H9 (cell line): Measurements from ENCODE around the gene ZRANB3. TPM values are rescaled to one million over a fixed set of nuclear protein-coding genes. Genes with fewer than 3 reads are reported as not detected.

Experiments used
- DNase-seq: peaks from one replicate; pipeline ENCODE4 v3.0.0-alpha.2; 2017
- H2AFZ ChIP-seq: one replicate; pipeline ENCODE4 v1.6.1; 2013; ENCODE audit warnings: mild to moderate bottlenecking, low read length, control low read depth, moderate library complexity
- H2AK5ac ChIP-seq: 2 replicates; pipeline ENCODE4 v1.6.1; 2013; ENCODE audit warnings: low read length, control low read depth, mixed read lengths; ENCODE audit not compliant: insufficient read length
- H2BK120ac ChIP-seq: one replicate; pipeline ENCODE4 v1.6.1; 2013; ENCODE audit warnings: low read depth, mild to moderate bottlenecking, low read length, control low read depth, inconsistent platforms; ENCODE audit not compliant: poor library complexity, severe bottlenecking
- H2BK12ac ChIP-seq: 2 replicates; pipeline ENCODE4 v1.6.1; 2013; ENCODE audit warnings: low read length, control low read depth, mixed read lengths, low read depth; ENCODE audit not compliant: insufficient read length
- H2BK15ac ChIP-seq: 2 replicates; pipeline ENCODE4 v1.6.1; 2013; ENCODE audit warnings: low read depth, low read length, control low read depth
- H2BK20ac ChIP-seq: one replicate; pipeline ENCODE4 v1.6.1; 2013; ENCODE audit warnings: low read depth, mild to moderate bottlenecking, low read length, control low read depth, inconsistent platforms; ENCODE audit not compliant: poor library complexity, severe bottlenecking
- H2BK5ac ChIP-seq: 2 replicates; pipeline ENCODE4 v1.6.1; 2013; ENCODE audit warnings: low read length, control low read depth, mixed read lengths; ENCODE audit not compliant: insufficient read length
- H3K14ac ChIP-seq: 2 replicates; pipeline ENCODE4 v1.6.1; 2013; ENCODE audit warnings: low read length, control low read depth; ENCODE audit not compliant: insufficient read depth
- H3K18ac ChIP-seq: 2 replicates; pipeline ENCODE4 v1.6.1; 2013; ENCODE audit warnings: low read depth, mild to moderate bottlenecking, mixed read lengths, low read length, control low read depth; ENCODE audit not compliant: insufficient read length
- H3K23ac ChIP-seq: 2 replicates; pipeline ENCODE4 v1.6.1; 2013; ENCODE audit warnings: low read length, control low read depth, mixed read lengths, low read depth; ENCODE audit not compliant: insufficient read length
- H3K23me2 ChIP-seq: 2 replicates; pipeline ENCODE4 v1.6.1; 2013; ENCODE audit warnings: low read depth, mild to moderate bottlenecking, mixed read lengths, low read length, control low read depth; ENCODE audit not compliant: insufficient read length, poor library complexity, severe bottlenecking
- H3K27ac ChIP-seq: 2 replicates; pipeline ENCODE4 v1.5.1; 2013; ENCODE audit warnings: low read length, control low read depth, mixed read lengths, low read depth; ENCODE audit not compliant: insufficient read length
- H3K27me3 ChIP-seq: 2 replicates; pipeline ENCODE4 v1.6.1; 2013; ENCODE audit warnings: low read length, control low read depth, inconsistent platforms; ENCODE audit not compliant: insufficient read depth
- H3K4ac ChIP-seq: 2 replicates; pipeline ENCODE4 v1.6.1; 2013; ENCODE audit warnings: low read depth, mild to moderate bottlenecking, control low read depth, inconsistent platforms, low read length, moderate library complexity
- H3K4me1 ChIP-seq: 2 replicates; pipeline ENCODE4 v1.6.1; 2013; ENCODE audit warnings: low read length, control low read depth, inconsistent platforms; ENCODE audit not compliant: insufficient read depth
- H3K4me2 ChIP-seq: 2 replicates; pipeline ENCODE4 v1.6.1; 2013; ENCODE audit warnings: low read length, control low read depth, mixed read lengths; ENCODE audit not compliant: insufficient read length, insufficient read depth
- H3K56ac ChIP-seq: 2 replicates; pipeline ENCODE4 v1.6.1; 2013; ENCODE audit warnings: low read depth, mild to moderate bottlenecking, mixed read lengths, low read length, control low read depth; ENCODE audit not compliant: insufficient read length
- H3K79me1 ChIP-seq: 2 replicates; pipeline ENCODE4 v1.6.1; 2013; ENCODE audit warnings: low read depth, mild to moderate bottlenecking, moderate library complexity, low read length, control low read depth, inconsistent platforms; ENCODE audit not compliant: insufficient read depth, poor library complexity, severe bottlenecking
- H3K79me2 ChIP-seq: 2 replicates; pipeline ENCODE4 v1.6.1; 2013; ENCODE audit warnings: low read length, control low read depth, inconsistent platforms; ENCODE audit not compliant: insufficient read depth
- H3K9ac ChIP-seq: 2 replicates; pipeline ENCODE4 v1.6.1; 2013; ENCODE audit warnings: low read length, control low read depth, mixed read lengths; ENCODE audit not compliant: insufficient read length; ENCODE audit errors: extremely low read depth
- H3K9me3 ChIP-seq: one replicate; pipeline ENCODE4 v1.6.1; 2013; ENCODE audit warnings: low read depth, low read length, inconsistent platforms; ENCODE audit not compliant: control insufficient read depth
- H3T11ph ChIP-seq: one replicate; pipeline ENCODE4 v1.6.1; 2013; ENCODE audit warnings: mild to moderate bottlenecking, low read length, control low read depth, inconsistent platforms
- H4K20me1 ChIP-seq: one replicate; pipeline ENCODE4 v1.6.1; 2013; ENCODE audit not compliant: control insufficient read depth, insufficient read length, insufficient read depth
- H4K5ac ChIP-seq: 2 replicates; pipeline ENCODE4 v1.6.1; 2013; ENCODE audit warnings: low read depth, mild to moderate bottlenecking, mixed read lengths, low read length, control low read depth; ENCODE audit not compliant: insufficient read length
- H4K8ac ChIP-seq: replicated peaks from 2 replicates; pipeline ENCODE4 v1.6.1; 2013; ENCODE audit warnings: low read length, control low read depth, mixed read lengths, low read depth; ENCODE audit not compliant: insufficient read length
- H4K91ac ChIP-seq: 2 replicates; pipeline ENCODE4 v1.6.1; 2013; ENCODE audit warnings: low read depth, mild to moderate bottlenecking, moderate library complexity, mixed read lengths, low read length, control low read depth; ENCODE audit not compliant: insufficient read length
- H3K27ac Mint-ChIP-seq, 3 experiments: 2 replicates in 2 of 3; 3 replicates in 1 of 3; pipeline ENCODE4 v1.8.0; 2020 to 2021; ENCODE audit warnings: mixed read lengths in 3 of 3, mild to moderate bottlenecking in 1 of 3, moderate library complexity in 1 of 3
- H3K27me3 Mint-ChIP-seq: 2 replicates; pipeline ENCODE4 v1.8.0; 2021; ENCODE audit warnings: low read depth, mild to moderate bottlenecking, moderate library complexity, mixed read lengths
- H3K36me3 Mint-ChIP-seq, 3 experiments: 2 replicates in 2 of 3; 3 replicates in 1 of 3; pipeline ENCODE4 v1.8.0; 2020 to 2021; ENCODE audit warnings: low read depth in 3 of 3, mixed read lengths in 3 of 3; ENCODE audit not compliant: insufficient read depth in 1 of 3
- H3K4me1 Mint-ChIP-seq, 2 experiments: 2 replicates each; pipeline ENCODE4 v1.8.0; 2020; ENCODE audit warnings: mixed read lengths in 2 of 2
- H3K4me3 Mint-ChIP-seq, 2 experiments: 2 replicates in 1 of 2; 3 replicates in 1 of 2; pipeline ENCODE4 v1.8.0; 2020 to 2021; ENCODE audit warnings: mild to moderate bottlenecking in 2 of 2, mixed read lengths in 2 of 2, moderate library complexity in 1 of 2
- H3K9me3 Mint-ChIP-seq, 2 experiments: 2 replicates in 1 of 2; 3 replicates in 1 of 2; pipeline ENCODE4 v1.8.0; 2020; ENCODE audit warnings: mild to moderate bottlenecking in 2 of 2, mixed read lengths in 2 of 2, moderate library complexity in 1 of 2
- CTCF ChIP-seq: fragments of 200-600 bp; sonication (generic); conservative IDR thresholded peaks from 3 replicates; pipeline ENCODE4 v1.8.0; 2021; ENCODE audit warnings: antibody characterized with exemption, mild to moderate bottlenecking
- WGBS: extraction: QIAGEN DNeasy Blood & Tissue Kit; methylation state at CpG from one replicate; pipeline ENCODE4 v1.1.7; 2013; ENCODE audit warnings: missing lambda C conversion rate, low lambda C conversion rate, mixed read lengths; ENCODE audit not compliant: insufficient read length; ENCODE audit errors: extremely low coverage; 5-methylcytosine and 5-hydroxymethylcytosine counted together
- total RNA-seq: library from RNA; stranded (reverse); gene quantifications from 2 replicates; pipeline ENCODE4 v1.2.1, GENCODE V29; 2021

Gene ZRANB3
- total RNA-seq, 1 experiment from 2014 or later = 16.7 TPM

GRCh38 chr2:135547311-135547710, 16.3 kb upstream of the ZRANB3 start:
- Histone ChIP-seq H3T11ph (no peak overlapping the region), H4K91ac (no peak overlapping the region), H3K9ac (no peak overlapping the region), H3K27ac (no peak overlapping the region), H2BK120ac (no peak overlapping the region), H3K4me1 (no peaks in the 10 kb centered on the region; the same call in 1 of the 2 replicates), H3K56ac (no peak overlapping the region), H2BK15ac (no peak overlapping the region), H2BK20ac (no peak overlapping the region), H2BK5ac (no peak overlapping the region), H4K20me1 (no peaks in the 10 kb centered on the region), H4K8ac (no peak overlapping the region), H3K79me1 (peaks cover 7% of the 10 kb centered on the region), H3K4ac (no peak overlapping the region), H3K79me2 (peaks cover 6% of the 10 kb centered on the region; the same call in 1 of the 2 replicates), H3K18ac (no peak overlapping the region), H3K14ac (no peak overlapping the region), H3K4me2 (no peak overlapping the region), H3K9me3 (no peaks in the 10 kb centered on the region), H2BK12ac (no peak overlapping the region), H2AK5ac (no peak overlapping the region), H2AFZ (no peak overlapping the region), H3K23me2 (no peaks in the 10 kb centered on the region), H3K23ac (no peak overlapping the region), H4K5ac (no peak overlapping the region), H3K27me3 (no peaks in the 10 kb centered on the region)
- Mint-ChIP-seq H3K27me3 (no peaks in the 10 kb centered on the region), H3K9me3 (no peaks in the 10 kb centered on the region), H3K27ac (peak overlapping the region in 1 of 3 experiments; percentile 26; a peak in 1 of 7 replicates), H3K36me3 (peaks cover 0 to 7% (median 3%) of the 10 kb centered on the region in 3 experiments; a peak in 3 of 7 replicates), H3K4me1 (peaks cover 5 to 8% of the 10 kb centered on the region in 2 experiments), H3K4me3 (no peak overlapping the region)
- no peak for TF ChIP-seq CTCF
- no peak for DNase-seq
- WGBS = no CpG with 5 or more reads among the region's 3 CpGs
